CMK (cell line): Measurements from ENCODE around the gene LENG9.
"Not testable (repeated sequence)": the region's sequence is repeated elsewhere in the genome, so short reads cannot be mapped to it uniquely, and the experiment has no call there.

Source experiments
- DNase-seq: peaks from one replicate; pipeline ENCODE4 v3.0.0-alpha.2; 2010; ENCODE audit warnings: low read depth

The LENG9 gene

GRCh38 chr19:54463531-54464043, at the start of gene LENG9:
LENG9 (minus strand) TSS chr19:54463778; CDS start chr19:54463526, 252 bp downstream.
- peak; percentile 100 for DNase-seq

GRCh38 chr19:54509200-54509940, 45.8 kb upstream of the LENG9 start:
- not testable (repeated sequence) for DNase-seq

- DNase-seq = not testable (repeated sequence)
Observed at GRCh38 chr19:54508487-54508886, 44.9 kb upstream of the LENG9 start.

GRCh38 chr19:54507824-54508223, 44.2 kb upstream of the LENG9 start:
- DNase-seq = no peak

- not testable (repeated sequence) for DNase-seq
Observed at GRCh38 chr19:54507038-54507717, 43.6 kb upstream of the LENG9 start.

- no peak for DNase-seq
Observed at GRCh38 chr19:54506079-54506478, 42.5 kb upstream of the LENG9 start.

GRCh38 chr19:54505542-54505941, 42.0 kb upstream of the LENG9 start:
- DNase-seq = not testable (repeated sequence)

- DNase-seq = no peak
Observed at GRCh38 chr19:54502518-54503048, 39.0 kb upstream of the LENG9 start, which contains the start of gene LAIR2. LAIR2 (plus strand) TSS chr19:54502831; CDS start chr19:54502919, 88 bp downstream.

GRCh38 chr19:54498451-54498772, 34.8 kb upstream of the LENG9 start:
- not testable (repeated sequence) for DNase-seq

- not testable (repeated sequence) for DNase-seq
Observed at GRCh38 chr19:54497747-54498450, 34.3 kb upstream of the LENG9 start.

GRCh38 chr19:54495284-54495683, 31.7 kb upstream of the LENG9 start:
- DNase-seq = not testable (repeated sequence)

- no peak for DNase-seq
Observed at GRCh38 chr19:54493967-54494585, 30.5 kb upstream of the LENG9 start.

GRCh38 chr19:54493056-54493455, 29.5 kb upstream of the LENG9 start:
- DNase-seq = not testable (repeated sequence)

GRCh38 chr19:54492568-54492967, 29.0 kb upstream of the LENG9 start:
- no peak for DNase-seq

GRCh38 chr19:54489766-54490165, 26.2 kb upstream of the LENG9 start:
- DNase-seq = no peak

GRCh38 chr19:54489341-54489740, 25.8 kb upstream of the LENG9 start:
- DNase-seq = no peak

- DNase-seq = no peak
Observed at GRCh38 chr19:54485851-54486250, 22.3 kb upstream of the LENG9 start.

GRCh38 chr19:54484451-54484850, 20.9 kb upstream of the LENG9 start:
- DNase-seq = no peak

GRCh38 chr19:54482889-54483288, 19.3 kb upstream of the LENG9 start:
- DNase-seq = no peak

GRCh38 chr19:54481326-54481930, 17.9 kb upstream of the LENG9 start:
- DNase-seq = no peak

GRCh38 chr19:54480051-54480450, 16.5 kb upstream of the LENG9 start:
- DNase-seq = no peak
